HepG2 (cell line): ENCODE measurements around the gene AP2A2. TPM values are rescaled to one million over a fixed set of nuclear protein-coding genes. Genes with fewer than 3 reads are reported as not detected.

Experiments
- ATAC-seq: fragments of 200-7000 bp; cut with Tn5 transposase; 3 replicates; pipeline ENCODE4 v1.9.1; 2020; ENCODE audit warnings: mild to moderate bottlenecking, moderate library complexity
- BruUV-seq: library from RNA; stranded (reverse); fragments of 400-500 nt; replicated peaks from 2 replicates; lab custom pipeline; 2021; lab: Mats Ljungman, UMichigan
- CTCF ChIA-PET: fragments of 300-600 bp; formaldehyde crosslinking; extraction: SDS; loops from one replicate; lab custom pipeline; 2021; ENCODE audit warnings: low total read pairs, inconsistent platforms, low intra/inter-chr PET ratio; lab: Yijun Ruan, JAX
- POLR2A ChIA-PET: fragments of 350-600 bp; sonication (Branson Sonifier 250); formaldehyde crosslinking; loops from one replicate; lab custom pipeline; 2020; ENCODE audit warnings: antibody characterized with exemption, inconsistent platforms; lab: Yijun Ruan, JAX
- DNase-seq: peaks from one replicate; pipeline ENCODE4 v3.0.0-alpha.2; 2015; ENCODE audit warnings: low spot score
- FAIRE-seq: peaks from 3 replicates; lab custom pipeline; 2011; peaks lifted over from hg19 to GRCh38; lab: Jason Lieb, UNC
- H2AFZ ChIP-seq: one replicate; pipeline ENCODE4 v1.6.1; 2011; ENCODE audit warnings: low read length, inconsistent platforms
- H3K27ac ChIP-seq: fragments of 300-600 bp; 3 replicates; pipeline ENCODE4 v1.8.0; 2011; ENCODE audit warnings: mixed run types, mild to moderate bottlenecking, mixed read lengths, low read length, inconsistent platforms; ENCODE audit not compliant: insufficient read depth; ENCODE audit errors: extremely low read length
- H3K27me3 ChIP-seq, 2 experiments: fragments of 200-600 bp in 1 of 2; 2 replicates in 1 of 2; 3 replicates in 1 of 2; pipeline versions ENCODE4 v1.6.0 to v1.8.0; 2011; ENCODE audit warnings: low read length in 2 of 2, mild to moderate bottlenecking in 2 of 2, moderate library complexity in 2 of 2, inconsistent platforms in 1 of 2; ENCODE audit not compliant: insufficient read depth in 2 of 2, control insufficient read depth in 1 of 2
- H3K36me3 ChIP-seq, 2 experiments: fragments of 200-600 bp in 1 of 2; replicated peaks in 1 of 2; 2 replicates in 1 of 2; 3 replicates in 1 of 2; pipeline versions ENCODE4 v1.5.1 to v1.8.0; 2011; ENCODE audit warnings: low read length in 2 of 2, inconsistent platforms in 1 of 2; ENCODE audit not compliant: insufficient read depth in 2 of 2, control insufficient read depth in 1 of 2
- H3K4me1 ChIP-seq: 2 replicates; pipeline ENCODE4 v1.5.1; 2012; ENCODE audit warnings: low read length, inconsistent platforms; ENCODE audit not compliant: insufficient read depth
- H3K4me2 ChIP-seq: 2 replicates; pipeline ENCODE4 v1.6.0; 2011; ENCODE audit warnings: low read depth, low read length, inconsistent platforms
- H3K4me3 ChIP-seq, 3 experiments: fragments of 200-600 bp in 1 of 3; sonication (generic), shearing (Covaris generic) in 1 of 3; replicated peaks in 1 of 3; 2 replicates each; pipeline ENCODE4 v1.5.1; 2011 to 2016; ENCODE audit warnings: low read length in 3 of 3, inconsistent platforms in 2 of 3, low read depth in 2 of 3, mild to moderate bottlenecking in 2 of 3, control low read depth in 1 of 3, mixed read lengths in 1 of 3; ENCODE audit not compliant: insufficient read depth in 1 of 3
- H3K79me2 ChIP-seq: one replicate; pipeline ENCODE4 v1.6.1; 2011; ENCODE audit warnings: low read length, inconsistent platforms; ENCODE audit not compliant: insufficient read depth
- H3K9ac ChIP-seq: 2 replicates; pipeline ENCODE4 v1.6.0; 2011; ENCODE audit warnings: mild to moderate bottlenecking, low read depth, low read length, inconsistent platforms; ENCODE audit not compliant: insufficient read depth
- H3K9me3 ChIP-seq: 2 replicates; pipeline ENCODE4 v1.5.1; 2012; ENCODE audit warnings: mild to moderate bottlenecking, low read length
- H4K20me1 ChIP-seq: 2 replicates; pipeline ENCODE4 v1.6.0; 2011; ENCODE audit warnings: inconsistent platforms, mild to moderate bottlenecking, low read length, moderate library complexity; ENCODE audit not compliant: insufficient read depth
- ARHGAP35 ChIP-seq: sonication (generic); formaldehyde crosslinking; IDR thresholded peaks from 2 replicates; pipeline ENCODE4 v1.9.0; 2022; ENCODE audit warnings: mild to moderate bottlenecking, inconsistent platforms, moderate library complexity, missing genetic modification reagents, borderline replicate concordance
- IKZF5 ChIP-seq: IDR thresholded peaks from 2 replicates; pipeline ENCODE4 v1.6.1; 2018; ENCODE audit warnings: missing genetic modification reagents, mild to moderate bottlenecking, missing compliant biosample characterization
- RBFOX2 ChIP-seq: fragments of 200-400 bp; formaldehyde crosslinking; IDR thresholded peaks from 2 replicates; pipeline ENCODE4 v1.6.1; 2017; ENCODE audit warnings: low read depth, mild to moderate bottlenecking, low read length
- WGBS: methylation state at CpG from one replicate; pipeline ENCODE4 v1.1.6; 2017; ENCODE audit warnings: low lambda C conversion rate; 5-methylcytosine and 5-hydroxymethylcytosine counted together
- in situ Hi-C: cut with HindIII; loops from 2 replicates; pipeline ENCODE4 v1.10.0; 2017; ENCODE audit warnings: low pct_unique_long_range_greater_than_20kb; ENCODE audit not compliant: extremely low pct_ligation_motif_present
- intact Hi-C: fragments of 100-400 bp; cut with micrococcal nuclease; formaldehyde crosslinking; loops from one replicate; pipeline ENCODE4 v1.10.0; 2022; ENCODE audit not compliant: unreplicated experiment
- polyA plus RNA-seq, 8 experiments: library from polyadenylated mRNA; depleted of rRNA in 3 of 8; stranded (reverse) in 7 of 8; unstranded in 1 of 8; fragments of >200 nt; fragmentation: Illumina TruSeq in 4 of 8; extraction: Trizol in 4 of 8; gene quantifications; 2 replicates each; pipeline versions ENCODE4 v1.2.1 to v1.2.3, GENCODE V29; 2011 to 2016; ENCODE audit warnings: low read depth in 4 of 8, missing spikeins in 1 of 8, mixed read lengths in 1 of 8; ENCODE audit not compliant: insufficient read depth in 1 of 8
- total RNA-seq, 5 experiments: library from RNA; depleted of rRNA; stranded (reverse); fragments of >200 nt; fragmentation: Illumina TruSeq; extraction: Trizol; gene quantifications; 2 replicates each; pipeline ENCODE4 v1.2.3, GENCODE V29; 2016; ENCODE audit warnings: low read depth in 1 of 5

The AP2A2 gene
- total and polyA plus RNA-seq, 2 of the 13 experiments (the other 11 are each of a cell fraction or from before 2014, with no cell fraction given), result 25.7 to 75.7 TPM

GRCh38 chr11:895331-896110 is 30.1 kb upstream of the AP2A2 start:
- FAIRE-seq (no peak), DNase-seq (no peak), ATAC-seq (no peak)
- intact Hi-C loops (no loop called here), in situ Hi-C loops (no loop called here)
- Histone ChIP-seq H3K36me3 (peaks cover 6 to 22% of the 10 kb centered on the region in 2 experiments), H3K27me3 (no peaks in the 10 kb centered on the region), H3K9ac (no peak overlapping the region), H4K20me1 (no peaks in the 10 kb centered on the region), H2AFZ (no peak overlapping the region), H3K79me2 (no peaks in the 10 kb centered on the region), H3K4me2 (no peak overlapping the region), H3K27ac (no peak overlapping the region), H3K4me3 (no peak overlapping the region), H3K4me1 (no peaks in the 10 kb centered on the region), H3K9me3 (no peaks in the 10 kb centered on the region)
- no TSS peak for BruUV-seq
- WGBS, result 83% methylated on average over 14 of the region's 26 CpGs
- CTCF ChIA-PET, result no interaction called here
- POLR2A ChIA-PET, result interaction anchor here (1.0 kb wide), 1 partner anchor 15 kb away, joined by 4 read pairs; the partner anchor contains the start of gene CHID1
- no peak for TF ChIP-seq ARHGAP35

GRCh38 chr11:897253-898142 is 28.2 kb upstream of the AP2A2 start:
- Histone ChIP-seq H3K4me3 (no peak overlapping the region), H4K20me1 (no peaks in the 10 kb centered on the region), H3K4me2 (no peak overlapping the region), H3K4me1 (no peaks in the 10 kb centered on the region), H3K36me3 (peaks cover 11 to 42% of the 10 kb centered on the region in 2 experiments), H3K79me2 (no peaks in the 10 kb centered on the region), H2AFZ (no peak overlapping the region), H3K9me3 (no peaks in the 10 kb centered on the region), H3K9ac (no peak overlapping the region), H3K27ac (no peak overlapping the region), H3K27me3 (no peaks in the 10 kb centered on the region)
- in situ Hi-C loops (no loop called here), intact Hi-C loops (loop anchor here (1.0 kb wide), 1 partner anchor 154 kb away; no protein-coding TSS in a partner anchor)
- no TSS peak for BruUV-seq
- no peak for TF ChIP-seq IKZF5 (CRISPR knock-in tag)
- TF ChIP-seq RBFOX2, result 0 out of 2 replicates have a peak, but pooled peaks have one; percentile 15
- POLR2A ChIA-PET, result no interaction called here
- ATAC-seq (no peak), DNase-seq (no peak), FAIRE-seq (no peak)
- WGBS, result 96% methylated on average over 6 of the region's 17 CpGs
- CTCF ChIA-PET, result interaction anchor here (1.1 to 1.5 kb wide), 2 partner anchors 62 to 154 kb away, joined by 4 to 6 read pairs; no protein-coding TSS in a partner anchor
